Stimulated activated CD4-positive, alpha-beta T cell treated with anti-CD3 and anti-CD28 coated beads, Interleukin-12 subunit alpha, Interleukin-12 subunit beta, amount 100 ng/mL, for 48 hours (primary cell): ENCODE results near the gene KLRC3.
"Not testable (repeated sequence)": the region's sequence is repeated elsewhere in the genome, so short reads cannot be mapped to it uniquely, and the experiment has no call there.

Source experiments
- DNase-seq, 3 donors: peaks; one replicate each; pipeline ENCODE4 v3.0.0-alpha.2; 2020; ENCODE audit warnings: low read depth in 2 of 3, low spot score in 1 of 3

Gene KLRC3

DNA sequence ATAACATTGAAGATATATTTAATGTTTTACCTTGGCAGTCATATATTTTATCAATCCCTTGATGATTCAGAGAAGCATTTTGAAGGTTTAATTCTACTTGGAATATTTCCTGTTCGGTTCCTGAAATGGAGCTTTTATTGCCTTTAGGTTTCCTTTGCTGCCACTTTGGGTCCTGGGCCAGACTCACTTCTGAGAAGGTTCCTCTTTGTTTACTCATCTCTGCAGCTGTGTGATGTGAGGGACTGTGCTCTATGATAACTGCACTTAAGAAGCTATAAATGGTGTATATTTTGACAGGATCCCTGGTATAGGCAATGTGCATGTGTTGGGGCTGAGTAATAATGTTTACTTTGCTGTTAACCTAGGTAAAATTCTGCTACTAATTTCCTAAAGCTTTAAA lies at the start of gene KLRC3:
KLRC3 (minus strand) TSS at position 262 of the 400 bp plus-strand sequence; CDS start at position 217, 45 bp downstream.
- DNase-seq, result not testable (repeated sequence)

DNA sequence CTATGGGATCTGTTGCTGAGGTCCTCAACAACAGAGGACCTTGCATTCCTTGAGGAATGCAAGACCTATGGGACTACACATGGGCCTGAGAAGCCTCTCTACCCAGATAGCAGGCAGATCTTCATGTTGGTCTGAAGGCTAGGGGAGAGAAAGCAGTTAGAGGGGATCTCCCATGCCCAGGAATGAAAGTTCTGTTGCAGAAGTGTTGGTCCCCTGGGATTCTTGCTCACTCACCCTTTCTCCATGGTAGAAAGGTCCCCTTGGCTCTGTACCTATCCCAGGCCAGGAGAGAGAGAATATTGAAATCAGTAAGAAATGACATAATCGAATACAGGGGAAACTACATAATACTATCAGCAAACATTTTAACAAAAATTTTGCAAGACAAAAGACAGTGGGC lies 49.3 kb upstream of the KLRC3 start:
- no peak for DNase-seq

DNA sequence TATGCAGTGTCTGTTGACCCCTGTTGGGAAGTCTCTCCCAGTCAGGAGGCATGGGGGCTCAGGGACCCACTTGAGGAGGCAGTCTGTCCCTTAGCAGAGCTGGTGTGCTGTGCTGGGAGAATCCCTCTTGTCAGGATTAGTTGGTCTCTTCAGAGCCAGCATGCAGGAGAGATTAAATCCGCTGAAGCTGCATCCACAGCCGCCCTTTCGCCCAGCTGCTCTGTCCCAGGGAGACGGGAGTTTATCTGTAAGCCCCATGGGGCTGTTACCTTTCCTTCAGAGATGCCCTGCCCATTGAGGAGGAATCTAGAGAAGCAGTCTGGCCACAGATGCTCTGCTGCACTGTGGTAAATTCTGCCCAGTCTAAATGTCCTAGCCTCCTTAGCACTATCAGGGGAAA lies 45.9 kb upstream of the KLRC3 start:
- no peak for DNase-seq

DNA sequence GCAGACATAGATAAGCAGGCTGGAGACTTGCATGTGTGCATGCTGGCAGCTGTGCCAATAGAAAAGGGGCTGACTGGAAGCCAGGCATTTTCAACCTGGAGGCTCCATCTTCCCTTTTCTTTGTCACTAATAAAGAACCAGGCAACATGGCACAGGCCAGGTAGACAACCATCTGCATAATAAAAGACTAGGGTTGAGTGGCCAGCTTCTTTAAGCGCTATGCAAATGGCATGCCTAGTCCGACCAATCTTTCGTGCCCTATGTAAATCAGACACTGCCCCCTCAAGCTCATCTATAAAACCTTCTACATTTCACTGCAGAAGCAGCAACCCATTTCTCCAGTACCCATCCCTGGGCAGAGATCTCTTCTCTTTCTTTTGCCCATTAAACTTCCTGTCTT lies 37.4 kb upstream of the KLRC3 start:
- DNase-seq, result no peak

DNA sequence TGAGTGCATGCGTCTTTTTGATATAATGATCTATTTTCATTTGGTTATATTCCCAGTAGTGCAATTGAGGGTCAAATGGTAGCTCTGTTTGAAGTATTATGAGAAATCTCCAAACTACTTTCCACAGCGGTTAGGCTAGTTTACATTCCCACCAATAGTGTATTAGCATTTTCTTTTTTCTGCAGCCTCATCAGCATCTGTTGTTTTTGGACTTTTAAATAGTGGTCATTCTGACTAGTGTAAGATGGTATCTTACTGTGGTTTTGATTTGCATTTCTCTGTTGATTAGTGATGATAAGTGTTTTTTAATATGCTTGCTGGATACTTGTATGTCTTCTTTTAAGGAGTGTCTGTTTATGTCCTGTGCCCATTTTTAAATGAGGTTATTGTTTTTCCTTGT lies 36.5 kb upstream of the KLRC3 start:
- DNase-seq, result no peak

DNA sequence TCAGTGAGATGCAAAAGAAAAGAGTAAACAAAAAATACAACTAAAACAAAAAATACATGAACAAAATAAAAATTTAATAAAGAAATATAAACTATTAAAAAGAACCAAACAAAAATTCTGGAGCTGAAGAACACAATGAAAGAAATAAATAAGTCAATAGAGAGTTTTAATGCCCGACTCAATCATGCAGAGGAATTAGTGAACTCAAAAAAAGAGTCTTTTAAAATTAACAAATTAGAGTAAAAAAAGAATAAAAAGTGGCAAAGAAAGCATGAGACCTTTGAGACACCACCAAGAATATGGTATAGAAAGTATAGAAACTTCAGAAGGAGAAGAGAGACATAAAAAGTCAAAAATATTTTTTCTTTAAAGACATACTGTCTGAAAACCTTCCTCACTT lies 35.4 kb upstream of the KLRC3 start:
- no peak for DNase-seq

DNA sequence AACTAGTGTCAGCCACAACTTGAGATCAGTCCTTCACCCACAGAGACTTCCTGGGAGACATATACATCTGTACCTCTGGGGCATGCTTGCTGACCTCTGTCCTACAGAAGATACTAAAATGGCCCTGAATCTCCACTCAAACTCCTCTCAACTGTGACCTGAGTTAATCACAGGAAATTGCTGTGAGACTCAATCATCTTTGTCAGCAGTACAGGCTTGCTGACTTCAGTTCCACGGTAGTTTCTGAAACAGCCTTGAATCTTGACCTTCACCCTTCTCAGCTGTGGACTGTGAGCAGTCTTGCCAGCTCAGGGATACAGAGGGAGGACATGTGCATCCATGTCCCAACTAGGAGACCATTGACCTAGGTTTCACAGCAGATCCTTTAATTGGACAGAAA lies 34.1 kb upstream of the KLRC3 start:
- DNase-seq, result no peak

DNA sequence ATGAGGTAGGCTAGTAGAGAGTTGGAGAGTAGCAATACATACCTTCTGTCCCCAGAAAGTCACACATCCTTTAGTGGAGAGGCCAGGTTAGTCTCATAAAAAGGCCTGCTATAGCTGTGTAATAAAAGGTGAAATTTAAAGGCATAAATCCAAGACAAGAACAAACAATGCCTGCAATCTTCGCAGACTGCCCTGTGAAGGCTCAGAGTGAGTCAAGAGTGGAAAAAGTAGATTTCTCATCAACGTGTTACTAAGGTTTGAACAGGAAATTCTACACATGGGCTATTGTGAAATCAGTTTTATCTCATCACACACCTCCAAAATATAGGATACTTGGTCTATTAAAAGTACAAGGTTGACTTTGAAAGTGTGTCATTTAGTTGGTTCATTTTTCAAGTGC lies 32.8 kb upstream of the KLRC3 start, which contains the start of gene KLRC1:
KLRC1 (minus strand) TSS at position 222 of the 400 bp plus-strand sequence. CDS start 2,221 bp downstream, outside the sequence.
- no peak for DNase-seq

DNA sequence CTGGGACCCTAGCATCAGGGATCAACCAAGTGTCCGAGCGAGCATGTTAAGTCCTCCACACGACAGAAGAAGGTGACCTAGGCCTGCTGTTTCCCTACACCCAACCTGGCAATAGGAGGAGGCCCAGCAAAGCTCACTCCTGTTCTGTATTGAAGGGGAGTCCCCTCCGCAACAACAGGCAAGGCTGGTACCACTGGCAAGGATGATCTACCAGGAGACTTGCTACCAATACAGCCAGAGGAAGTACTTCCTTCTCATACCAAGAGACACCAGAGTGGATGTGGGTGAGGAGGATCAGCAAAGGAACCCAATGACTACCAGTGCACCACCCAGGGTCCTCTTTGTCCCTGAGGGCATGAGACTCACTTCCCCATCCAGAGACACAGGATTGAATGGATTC lies 27.8 kb upstream of the KLRC3 start:
- no peak for DNase-seq

DNA sequence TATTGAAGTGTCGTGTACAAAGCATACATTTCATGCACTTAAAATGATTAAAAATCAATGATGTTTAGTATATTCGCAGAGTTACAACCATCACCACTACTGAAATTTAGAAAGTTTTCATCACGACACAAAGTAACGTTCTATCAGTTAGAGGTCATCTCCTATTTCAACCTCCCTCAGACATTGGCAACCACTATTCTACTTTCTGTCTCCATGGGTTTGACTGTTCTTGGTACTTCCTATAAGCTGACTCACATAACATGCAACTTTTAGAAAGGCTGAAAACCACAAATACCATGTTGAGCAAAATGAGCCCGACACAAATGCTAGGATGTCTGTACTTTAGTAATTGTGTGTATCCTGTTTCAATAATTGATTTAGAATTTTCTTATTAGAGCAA lies 25.7 kb upstream of the KLRC3 start:
- not testable (repeated sequence) for DNase-seq

DNA sequence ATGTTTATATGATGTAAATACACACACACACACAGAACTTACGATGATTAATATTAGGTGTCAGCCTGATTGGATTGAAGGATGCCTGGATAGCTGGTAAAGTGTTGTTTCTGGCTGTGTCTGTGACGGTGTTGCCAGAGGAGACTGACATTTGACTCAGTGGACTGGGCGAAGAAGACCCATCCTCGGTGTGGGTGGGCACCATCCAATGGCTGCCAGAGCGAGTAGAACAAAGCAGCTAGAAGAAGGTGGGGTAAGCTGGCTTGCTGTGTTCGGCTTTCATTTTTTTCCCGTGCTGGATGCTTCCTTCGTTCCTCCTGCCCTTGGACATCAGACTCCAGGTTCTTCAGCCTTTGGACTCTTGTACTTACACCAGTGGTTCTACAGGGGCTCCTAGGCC lies 20.7 kb upstream of the KLRC3 start:
- not testable (repeated sequence) for DNase-seq

DNA sequence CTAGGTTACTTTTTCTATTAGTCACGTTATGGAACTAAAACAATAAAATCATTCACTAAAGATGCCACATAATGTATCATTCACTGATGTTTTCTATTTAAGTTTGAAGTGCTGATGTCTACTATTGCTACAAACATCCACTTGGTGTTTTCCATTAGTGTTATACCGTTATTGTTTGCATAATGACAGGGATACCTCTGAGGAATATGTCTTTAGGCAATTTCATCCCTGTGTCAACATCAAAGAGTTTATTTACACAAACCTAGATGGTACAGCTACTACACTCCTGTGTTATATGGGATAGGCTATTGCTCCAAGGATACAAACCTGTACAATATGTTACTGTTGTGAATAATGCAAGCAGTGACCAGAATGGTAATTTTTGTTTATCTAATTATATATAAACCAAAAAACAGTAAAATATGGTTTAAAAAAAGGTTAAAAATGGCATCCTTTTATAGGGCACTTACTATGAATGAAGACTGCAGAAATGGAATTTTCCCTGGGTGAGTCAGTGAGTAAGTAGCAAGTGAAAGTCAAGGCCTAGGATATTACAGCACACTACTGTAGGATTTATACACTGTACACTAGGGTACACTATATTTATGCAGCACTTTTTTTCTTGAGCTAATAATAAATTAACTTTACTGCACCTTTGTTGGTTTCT lies 19.3 kb upstream of the KLRC3 start:
- DNase-seq, result not testable (repeated sequence)

DNA sequence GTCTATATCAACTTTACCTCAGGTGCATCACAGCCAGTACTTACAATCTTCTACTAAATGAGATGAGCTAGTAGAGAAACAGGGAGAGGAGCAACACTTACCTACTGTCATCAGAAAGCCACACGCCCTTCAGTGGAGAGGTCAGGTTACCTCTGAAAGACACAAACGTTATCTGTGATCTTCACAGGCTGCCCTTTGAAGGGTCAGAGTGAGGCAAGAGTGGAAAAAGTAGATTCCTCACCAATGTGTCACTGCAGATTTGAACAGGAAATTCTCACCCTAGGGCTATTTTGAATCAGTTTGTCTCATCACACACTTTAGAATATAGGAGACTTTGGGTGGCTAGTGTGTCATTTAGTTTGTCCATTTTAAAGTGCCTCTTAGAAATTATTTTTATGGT lies 17.2 kb upstream of the KLRC3 start:
- DNase-seq, result not testable (repeated sequence)

DNA sequence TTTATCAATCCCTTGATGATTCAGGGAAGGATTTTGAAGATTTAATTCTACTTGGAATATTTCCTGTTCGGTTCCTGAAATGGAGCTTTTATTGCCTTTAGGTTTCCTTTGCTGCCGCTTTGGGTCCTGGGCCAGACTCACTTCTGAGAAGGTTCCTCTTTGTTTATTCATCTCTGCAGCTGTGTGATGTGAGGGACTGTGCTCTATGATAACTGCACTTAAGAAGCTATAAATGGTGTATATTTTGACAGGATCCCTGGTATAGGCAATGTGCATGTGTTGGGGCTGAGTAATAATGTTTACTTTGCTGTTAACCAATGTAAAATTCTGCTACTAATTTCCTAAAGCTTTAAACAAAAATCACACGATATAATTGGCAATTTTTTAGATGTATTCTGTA lies 15.4 kb upstream of the KLRC3 start, which contains the start of gene KLRC2:
KLRC2 (minus strand) TSS at position 195 of the 400 bp plus-strand sequence; CDS start at position 171, 24 bp downstream.
- DNase-seq, result not testable (repeated sequence)

DNA sequence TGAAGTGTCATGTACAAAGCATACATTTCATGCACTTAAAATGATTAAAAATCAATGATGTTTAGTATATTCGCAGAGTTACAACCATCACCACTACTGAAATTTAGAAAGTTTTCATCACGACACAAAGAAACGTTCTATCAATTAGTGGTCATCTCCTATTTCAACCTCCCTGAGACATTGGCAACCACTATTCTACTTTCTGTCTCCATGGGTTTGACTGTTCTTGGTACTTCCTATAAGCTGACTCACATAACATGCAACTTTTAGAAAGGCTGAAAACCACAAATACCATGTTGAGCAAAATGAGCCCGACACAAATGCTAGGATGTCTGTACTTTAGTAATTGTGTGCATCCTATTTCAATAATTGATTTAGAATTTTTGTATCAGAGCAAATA lies 10.2 kb upstream of the KLRC3 start:
- not testable (repeated sequence) for DNase-seq

DNA sequence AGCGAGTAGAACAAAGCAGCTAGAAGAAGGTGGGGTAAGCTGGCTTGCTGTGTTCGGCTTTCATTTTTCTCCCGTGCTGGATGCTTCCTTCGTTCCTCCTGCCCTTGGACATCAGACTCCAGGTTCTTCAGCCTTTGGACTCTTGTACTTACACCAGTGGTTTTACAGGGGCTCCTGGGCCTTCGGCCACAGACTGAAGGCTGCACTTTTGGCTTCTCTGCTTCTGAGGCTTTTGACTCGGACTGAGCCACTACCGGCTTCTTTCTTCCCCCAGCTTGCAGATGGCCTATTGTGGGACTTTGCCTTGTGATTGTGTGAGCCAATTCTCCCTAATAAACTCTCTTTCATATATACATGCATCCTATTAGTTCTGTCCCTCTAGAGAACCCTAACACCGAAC lies 5.5 kb upstream of the KLRC3 start:
- not testable (repeated sequence) for DNase-seq

DNA sequence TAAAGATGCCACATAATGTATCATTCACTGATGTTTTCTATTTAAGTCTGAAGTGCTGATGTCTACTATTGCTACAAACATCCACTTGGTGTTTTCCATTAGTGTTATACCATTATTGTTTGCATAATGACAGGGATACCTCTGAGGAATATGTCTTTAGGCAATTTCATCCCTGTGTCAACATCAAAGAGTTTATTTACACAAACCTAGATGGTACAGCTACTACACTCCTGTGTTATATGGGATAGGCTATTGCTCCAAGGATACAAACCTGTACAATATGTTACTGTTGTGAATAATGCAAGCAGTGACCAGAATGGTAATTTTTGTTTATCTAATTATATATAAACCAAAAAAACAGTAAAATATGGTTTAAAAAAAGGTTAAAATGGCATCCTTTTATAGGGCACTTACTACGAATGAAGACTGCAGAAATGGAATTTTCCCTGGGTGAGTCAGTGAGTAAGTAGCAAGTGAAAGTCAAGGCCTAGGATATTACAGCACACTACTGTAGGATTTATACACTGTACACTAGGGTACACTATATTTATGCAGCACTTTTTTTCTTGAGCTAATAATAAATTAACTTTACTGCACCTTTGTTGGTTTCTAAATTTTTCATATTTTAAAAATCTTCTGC lies 4.0 kb upstream of the KLRC3 start:
- DNase-seq, result not testable (repeated sequence)

DNA sequence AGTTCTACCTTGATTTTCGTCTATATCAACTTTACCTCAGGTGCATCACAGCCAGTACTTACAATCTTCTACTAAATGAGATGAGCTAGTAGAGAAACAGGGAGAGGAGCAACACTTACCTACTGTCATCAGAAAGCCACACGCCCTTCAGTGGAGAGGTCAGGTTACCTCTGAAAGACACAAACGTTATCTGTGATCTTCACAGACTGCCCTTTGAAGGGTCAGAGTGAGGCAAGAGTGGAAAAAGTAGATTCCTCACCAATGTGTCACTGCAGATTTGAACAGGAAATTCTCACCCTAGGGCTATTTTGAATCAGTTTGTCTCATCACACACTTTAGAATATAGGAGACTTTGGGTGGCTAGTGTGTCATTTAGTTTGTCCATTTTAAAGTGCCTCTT lies 1.8 kb upstream of the KLRC3 start:
- DNase-seq, result not testable (repeated sequence)

DNA sequence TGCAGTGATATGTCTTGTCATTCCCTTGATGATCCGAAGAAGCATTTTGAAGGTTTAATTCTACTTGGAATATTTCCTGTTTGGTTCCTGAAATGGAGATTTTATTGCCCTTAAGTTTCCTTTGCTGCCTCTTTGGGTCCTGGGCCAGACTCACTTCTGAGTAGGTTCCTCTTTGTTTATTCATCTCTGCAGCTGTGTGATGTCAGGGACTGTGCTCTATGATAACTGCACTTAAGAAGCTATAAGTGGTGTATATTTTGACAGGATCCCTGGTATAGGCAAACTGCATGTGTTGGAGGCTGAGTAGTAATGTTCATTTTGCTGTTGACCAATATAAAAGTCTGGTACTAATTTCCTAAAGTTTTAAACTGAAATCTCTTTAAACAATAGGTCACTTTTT lies 11.0 kb downstream of the KLRC3 start, which contains the start of gene KLRC4:
KLRC4 (minus strand) TSS at position 366 of the 400 bp plus-strand sequence; CDS start at position 184, 182 bp downstream.
- DNase-seq, result no peak

DNA sequence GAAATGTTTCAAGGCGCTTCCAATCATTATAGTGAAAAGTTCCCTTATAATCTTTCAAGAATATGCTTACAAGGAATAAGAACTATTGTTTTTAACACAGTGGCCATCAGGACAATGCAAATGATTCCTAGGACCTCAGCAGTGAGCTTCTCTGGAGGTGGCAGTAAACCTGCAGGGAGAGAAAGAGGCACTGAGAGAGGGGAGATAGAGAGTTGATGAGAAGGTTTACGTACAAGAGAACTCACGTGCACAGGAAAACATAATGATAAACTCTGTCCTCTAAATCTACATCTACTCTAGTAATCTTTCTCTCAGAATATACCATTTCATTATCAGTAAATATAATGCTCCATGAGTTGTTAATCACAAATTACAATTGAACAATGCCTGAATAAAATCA lies 11.6 kb downstream of the KLRC3 start:
- DNase-seq, result no peak

DNA sequence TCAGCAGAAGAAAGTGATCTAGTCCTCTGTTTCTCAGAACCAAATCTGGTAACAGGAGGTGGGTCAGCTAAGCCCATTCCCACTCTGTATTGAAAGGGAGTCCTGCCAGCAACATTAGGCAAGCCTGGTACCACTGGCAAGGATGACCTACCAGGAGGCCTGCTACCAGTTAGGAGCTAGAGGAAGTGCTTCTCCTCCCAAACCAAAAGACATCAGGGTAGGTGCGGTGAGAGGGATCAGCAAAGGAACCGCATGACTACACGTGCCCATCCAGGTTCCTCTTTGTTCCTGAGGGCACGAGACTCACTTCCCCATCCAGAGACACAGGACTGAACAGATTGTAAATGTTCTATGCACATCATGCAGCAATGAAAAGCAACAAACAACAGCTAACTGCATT lies 13.7 kb downstream of the KLRC3 start:
- DNase-seq, result no peak

DNA sequence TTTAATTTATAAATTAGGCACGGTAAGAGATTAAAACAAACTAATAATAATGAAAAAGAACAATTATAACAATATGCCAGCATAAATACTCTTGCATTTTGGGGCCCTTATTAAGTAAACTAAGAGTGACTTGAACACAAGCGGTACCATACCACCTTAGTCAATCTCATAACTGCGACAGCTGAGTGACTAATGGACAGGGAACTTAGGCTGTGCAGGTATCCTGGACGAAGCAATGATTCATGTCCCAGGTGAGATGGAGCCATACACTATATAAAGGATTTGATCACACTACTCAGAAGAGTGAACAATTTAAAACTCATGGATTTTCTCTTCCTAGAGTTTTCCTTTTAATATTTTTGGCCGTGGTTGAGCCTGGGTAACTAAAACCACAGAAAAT lies 15.1 kb downstream of the KLRC3 start:
- DNase-seq, result no peak

DNA sequence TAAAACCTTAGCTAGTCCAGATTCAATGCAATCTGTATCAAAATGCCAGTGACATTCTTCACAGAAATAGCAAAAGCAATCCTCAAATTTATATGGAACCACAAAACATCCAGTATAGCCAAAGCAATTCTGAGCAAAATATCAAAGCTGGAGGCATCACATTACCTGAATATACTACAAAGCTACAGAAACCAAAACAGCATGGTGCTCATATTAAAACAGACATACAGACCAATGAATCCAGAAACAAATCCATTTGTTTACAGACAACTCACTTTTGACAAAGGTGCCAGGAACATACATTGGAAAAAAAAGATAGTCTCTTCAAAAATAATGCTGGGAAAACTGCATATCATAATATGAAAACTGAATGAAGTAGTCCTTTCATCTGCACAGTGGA lies 15.6 kb downstream of the KLRC3 start:
- no peak for DNase-seq
